ENCODE results near the gene CAMTA1. TPM values are rescaled to one million over a fixed set of nuclear protein-coding genes. Genes with fewer than 3 reads are reported as not detected.
A peak's percentile ranks its signal among the peaks of the same experiment; 100 is the strongest.

CAMTA1 gene
- total RNA-seq, 1 donor: 19.9 TPM

DNA sequence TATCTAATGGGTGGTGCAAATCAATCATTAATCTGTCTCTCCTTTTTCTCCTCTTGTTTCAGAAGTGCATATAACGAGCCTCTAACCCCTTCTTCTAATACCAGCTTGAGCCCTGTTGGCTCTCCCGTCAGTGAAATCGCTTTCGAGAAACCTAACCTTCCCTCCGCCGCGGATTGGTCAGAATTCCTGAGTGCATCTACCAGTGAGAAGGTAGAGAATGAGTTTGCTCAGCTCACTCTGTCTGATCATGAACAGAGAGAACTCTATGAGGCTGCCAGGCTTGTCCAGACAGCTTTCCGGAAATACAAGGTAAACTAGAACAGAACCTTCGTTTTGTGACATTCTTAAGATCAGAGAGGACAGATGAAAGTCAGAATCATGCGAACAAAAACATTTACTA, 960.5 kb downstream of the CAMTA1 start:
- DNase-seq (ENCODE audit: low read depth in 2 of 3, low spot score in 2 of 3): no peak

DNA sequence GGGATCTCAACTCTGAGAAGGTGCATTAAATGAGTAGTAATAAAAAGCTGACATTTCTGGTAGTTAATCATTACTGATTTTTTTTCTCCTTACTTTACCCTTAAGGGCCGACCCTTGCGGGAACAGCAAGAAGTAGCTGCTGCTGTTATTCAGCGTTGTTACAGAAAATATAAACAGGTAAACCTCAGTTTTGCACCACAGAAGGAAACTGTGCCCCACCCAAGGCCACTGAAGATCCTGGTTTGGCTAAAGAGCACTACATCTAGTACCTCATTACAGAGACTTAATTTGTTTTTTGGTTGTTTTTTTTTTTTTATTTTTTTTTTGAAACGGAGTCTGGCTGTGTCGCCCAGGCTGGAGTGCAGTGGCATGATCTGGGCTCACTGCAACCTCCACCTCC, 962.4 kb downstream of the CAMTA1 start:
- DNase-seq (ENCODE audit: low read depth in 2 of 3, low spot score in 2 of 3): no peak

DNA sequence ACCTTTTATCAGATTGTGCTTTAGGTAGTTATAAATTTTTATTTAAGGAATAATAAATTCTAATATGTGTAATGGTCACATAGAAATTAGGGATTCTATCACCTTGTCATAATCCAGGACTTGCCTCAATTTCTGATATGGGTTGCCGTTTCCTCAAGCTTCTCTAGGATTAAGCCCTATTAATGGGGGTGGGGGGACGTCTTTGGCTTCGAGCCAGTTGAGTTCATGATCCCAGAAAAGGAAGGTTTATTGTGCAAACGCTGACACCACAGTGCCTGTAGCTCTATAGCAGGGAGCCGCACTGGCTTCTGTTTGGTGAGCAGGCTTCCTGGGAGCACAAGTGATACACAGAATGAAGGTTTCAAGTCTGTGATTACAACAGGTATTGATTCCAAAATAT, 963.9 kb downstream of the CAMTA1 start:
- no peak for DNase-seq (ENCODE audit: low read depth in 2 of 3, low spot score in 2 of 3)

DNA sequence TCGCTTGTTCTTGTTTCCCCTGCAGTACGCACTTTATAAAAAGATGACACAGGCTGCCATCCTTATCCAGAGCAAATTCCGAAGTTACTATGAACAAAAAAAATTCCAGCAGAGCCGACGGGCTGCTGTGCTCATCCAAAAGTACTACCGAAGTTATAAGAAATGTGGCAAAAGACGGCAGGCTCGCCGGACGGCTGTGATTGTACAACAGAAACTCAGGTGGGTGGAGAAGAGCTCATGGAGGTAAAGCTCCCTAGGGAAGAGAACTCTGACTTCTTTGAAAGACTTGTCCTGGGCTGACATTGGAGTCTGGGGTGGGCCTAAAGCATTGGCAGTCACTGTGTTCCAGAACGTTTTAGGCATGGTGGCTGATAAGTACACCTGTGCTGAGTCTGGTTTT, 965.9 kb downstream of the CAMTA1 start:
- no peak for DNase-seq (ENCODE audit: low read depth in 2 of 3, low spot score in 2 of 3)

DNA sequence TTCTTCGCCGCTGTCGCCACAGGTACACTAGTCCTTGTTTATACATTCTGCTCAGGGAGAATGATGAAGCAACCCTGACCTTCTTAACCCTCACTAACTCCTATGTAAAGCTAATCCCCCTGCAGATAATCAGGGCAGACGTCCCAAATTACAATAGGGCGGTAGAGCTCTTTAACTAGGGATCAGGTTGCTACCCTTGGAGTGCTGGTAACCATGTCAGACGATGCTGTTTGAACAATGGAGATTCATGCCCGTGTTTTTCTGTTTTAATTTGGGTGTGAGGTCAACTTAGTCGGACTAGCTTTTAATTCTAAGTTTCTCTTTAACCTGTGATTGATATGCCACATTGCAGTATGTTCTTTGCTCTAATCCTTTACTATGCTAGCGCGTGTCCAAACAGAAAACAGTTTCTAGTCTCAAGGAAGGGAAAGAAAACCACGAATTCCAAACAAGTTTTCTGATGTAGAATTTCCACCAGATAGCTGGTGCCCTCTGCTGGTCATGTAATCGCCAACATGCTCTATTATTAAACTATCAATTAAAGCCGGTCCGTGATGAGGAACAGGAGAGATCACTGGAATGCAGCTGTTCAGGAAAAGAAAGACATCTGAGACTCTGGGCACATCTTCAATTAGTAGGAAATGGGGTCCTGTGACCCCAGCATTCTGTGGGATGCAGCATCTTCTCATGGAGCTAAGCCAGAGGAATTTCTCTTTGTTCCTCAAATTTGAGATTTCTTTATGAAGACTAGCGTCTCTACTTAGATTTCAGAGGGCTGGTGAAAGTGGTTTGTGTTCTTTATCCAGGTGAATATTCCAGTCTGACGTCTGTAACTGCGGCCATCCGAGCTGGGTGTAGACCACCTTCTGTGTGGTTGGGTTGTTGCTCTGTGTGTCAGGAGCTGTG, 967.5 kb downstream of the CAMTA1 start:
- DNase-seq (ENCODE audit: low read depth in 2 of 3, low spot score in 2 of 3): peak in 2 of 3 donors; percentile 51 to 73

DNA sequence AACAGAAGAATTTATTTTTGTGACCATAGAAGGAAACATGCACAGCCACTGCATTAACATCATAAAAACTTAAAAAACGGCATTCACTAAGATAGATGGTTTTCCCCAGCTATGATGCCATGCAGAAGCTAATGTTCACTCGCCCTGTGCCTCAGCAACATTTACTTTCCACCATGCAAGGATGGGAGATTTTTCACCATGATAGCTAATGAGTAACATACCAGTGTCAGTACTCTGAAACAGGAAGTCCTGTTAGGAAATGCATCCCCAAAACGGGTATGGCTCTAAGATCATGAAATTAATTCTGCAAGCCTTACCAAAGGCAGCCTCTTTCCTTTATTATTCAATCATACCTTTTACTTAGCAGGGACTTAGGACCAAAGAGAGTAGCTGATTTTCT, 968.4 kb downstream of the CAMTA1 start:
- DNase-seq (ENCODE audit: low read depth in 2 of 3, low spot score in 2 of 3): no peak

DNA sequence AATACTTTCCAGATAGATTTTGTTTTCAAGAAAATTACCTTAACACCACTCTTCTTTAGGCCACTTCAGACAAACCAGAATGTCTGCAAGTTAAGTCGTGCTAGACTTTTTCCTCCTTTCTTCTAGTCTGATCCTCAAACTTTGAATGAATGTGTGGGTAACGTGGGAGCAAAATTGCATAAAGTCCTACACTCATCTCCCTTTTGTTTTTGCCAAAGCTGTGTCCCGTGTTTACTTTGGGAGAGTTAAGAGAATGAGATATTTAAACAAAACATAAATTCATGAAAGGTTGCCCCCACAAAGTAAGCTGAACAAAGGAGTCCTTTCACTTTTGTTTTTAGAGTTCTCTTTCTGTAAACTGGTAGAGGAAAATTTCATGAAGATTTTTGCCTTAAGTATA, 969.0 kb downstream of the CAMTA1 start:
- no peak for DNase-seq (ENCODE audit: low read depth in 2 of 3, low spot score in 2 of 3)

DNA sequence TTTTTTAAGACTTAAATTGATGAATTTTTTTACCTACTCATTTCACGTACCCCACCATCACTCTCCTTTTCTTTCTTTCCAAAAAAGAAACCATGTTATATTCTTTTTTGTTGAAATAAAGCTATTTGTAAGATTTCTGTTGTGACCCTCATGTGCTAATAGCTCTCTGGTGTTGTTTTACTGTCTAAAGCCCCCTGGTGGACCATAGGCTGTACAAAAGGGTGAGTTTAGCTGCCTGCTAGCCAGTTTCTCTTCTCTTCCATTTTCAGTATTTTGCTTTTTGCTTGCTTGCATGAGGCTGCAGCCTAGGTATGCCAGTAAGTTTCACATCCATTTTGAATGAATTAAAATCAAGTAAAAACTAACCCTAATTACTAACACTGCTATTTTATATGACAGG, 970.2 kb downstream of the CAMTA1 start:
- DNase-seq (ENCODE audit: low read depth in 2 of 3, low spot score in 2 of 3): peak in 2 of 3 donors; percentile 41 to 77

DNA sequence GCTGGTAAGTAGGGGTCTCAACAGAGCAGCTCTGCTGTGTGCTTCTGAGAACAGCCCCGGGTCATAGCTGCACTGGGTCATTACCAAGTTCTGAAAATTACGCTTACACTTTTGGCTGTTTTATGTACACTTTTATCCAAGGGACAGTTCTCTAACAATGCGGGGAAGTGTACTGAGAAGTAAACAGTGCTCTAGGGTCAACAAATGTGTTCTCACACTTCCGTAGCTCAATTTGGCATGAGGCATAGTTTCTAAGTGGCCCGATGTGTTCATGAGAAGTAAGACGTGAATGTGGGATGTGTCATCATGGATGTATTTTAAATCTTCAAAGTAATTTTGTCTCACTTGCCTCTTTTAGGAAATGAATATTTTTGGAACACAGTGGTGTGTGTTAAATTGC, 975.0 kb downstream of the CAMTA1 start:
- no peak for DNase-seq (ENCODE audit: low read depth in 2 of 3, low spot score in 2 of 3)

DNA sequence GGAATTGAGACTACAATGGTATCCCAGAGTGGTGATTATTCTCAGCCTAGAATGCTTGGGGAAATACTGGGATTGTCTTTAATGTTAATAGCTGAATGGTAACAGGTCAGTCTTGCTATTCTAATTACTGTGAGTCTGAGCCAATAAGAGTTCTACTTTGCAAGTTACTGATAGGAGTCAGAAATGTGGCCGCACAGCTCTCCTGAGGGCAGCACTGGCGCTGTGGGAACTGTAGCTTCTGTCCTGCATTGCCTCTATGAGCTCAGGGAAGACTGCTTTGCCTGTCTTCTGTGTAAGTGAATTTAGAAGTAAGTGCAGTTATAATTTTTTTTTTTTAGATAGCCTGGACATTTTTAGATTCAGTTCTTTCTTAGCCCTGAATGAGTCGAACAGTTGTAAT, 975.8 kb downstream of the CAMTA1 start:
- no peak for DNase-seq (ENCODE audit: low read depth in 2 of 3, low spot score in 2 of 3)

DNA sequence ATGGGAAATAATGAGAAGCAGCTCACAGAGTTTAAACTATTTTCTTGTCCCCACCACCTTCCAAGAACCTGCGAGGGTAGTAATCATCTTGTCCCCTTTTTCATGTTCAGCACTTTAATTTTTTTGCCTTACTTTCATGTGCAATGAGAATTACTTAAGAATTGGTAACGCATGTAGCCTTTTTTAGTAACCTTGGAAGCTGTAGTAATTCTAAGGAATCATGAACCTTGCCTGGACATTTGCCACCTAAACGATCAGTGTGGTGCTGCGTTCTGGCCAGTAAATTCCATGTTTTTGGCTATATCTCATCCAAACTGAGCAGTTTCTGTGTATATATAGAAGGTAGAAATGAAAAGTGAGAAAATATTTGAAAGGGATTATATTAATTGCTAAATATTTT, 981.9 kb downstream of the CAMTA1 start:
- DNase-seq (ENCODE audit: low read depth in 2 of 3, low spot score in 2 of 3): no peak

DNA sequence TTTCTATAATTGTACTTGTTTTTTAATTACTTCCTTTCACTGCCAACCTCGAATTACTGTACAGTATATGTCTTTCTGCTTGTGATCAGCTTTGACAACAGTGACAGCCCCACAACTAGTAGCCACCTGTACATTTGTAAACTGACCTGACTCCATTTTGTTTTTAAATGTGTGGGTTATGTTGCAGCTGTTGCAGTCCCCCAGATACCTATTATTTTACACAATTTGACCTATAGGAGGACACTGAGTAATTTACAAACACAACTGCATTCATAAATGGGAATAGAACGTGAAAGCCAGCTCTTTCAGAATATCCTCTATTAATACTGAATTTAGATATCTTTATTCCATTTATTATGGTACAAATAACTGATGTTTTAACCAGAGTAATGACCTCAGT, 983.3 kb downstream of the CAMTA1 start:
- DNase-seq (ENCODE audit: low read depth in 2 of 3, low spot score in 2 of 3): no peak

DNA sequence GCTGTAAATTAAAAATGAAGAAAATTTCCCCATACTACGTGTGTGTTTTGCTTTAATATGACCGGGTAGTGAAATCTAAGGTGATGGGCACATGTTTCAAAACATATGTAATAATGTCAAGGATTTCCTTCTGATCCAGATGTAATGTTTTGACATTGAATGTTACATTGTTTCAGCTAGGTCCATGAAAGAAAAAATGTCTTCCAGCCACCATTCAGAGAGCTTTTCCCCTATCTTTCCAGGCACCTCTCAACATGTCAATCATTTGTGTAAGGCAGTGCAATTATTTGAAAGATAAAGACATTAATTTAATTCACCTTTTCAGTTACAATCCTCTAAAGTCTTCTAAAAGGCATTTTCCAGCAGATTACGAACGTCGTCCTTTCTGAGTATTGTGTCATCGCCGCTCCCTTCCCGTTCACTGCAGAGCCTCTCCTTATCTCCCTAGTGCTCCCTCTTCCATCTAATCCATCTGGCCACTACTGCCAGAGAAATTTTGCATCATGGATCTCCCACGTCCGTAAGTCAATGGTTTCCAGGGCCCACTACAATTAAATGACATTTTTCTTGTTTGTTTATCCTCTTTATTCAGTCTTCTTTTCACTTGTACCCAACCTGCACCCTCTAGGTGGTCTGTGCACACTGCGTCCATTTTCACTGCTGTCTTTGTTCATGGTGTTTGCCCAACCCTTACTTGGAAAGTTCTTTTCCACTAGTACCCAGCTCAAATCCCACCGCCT, 984.6 kb downstream of the CAMTA1 start:
- no peak for DNase-seq (ENCODE audit: low read depth in 2 of 3, low spot score in 2 of 3)

DNA sequence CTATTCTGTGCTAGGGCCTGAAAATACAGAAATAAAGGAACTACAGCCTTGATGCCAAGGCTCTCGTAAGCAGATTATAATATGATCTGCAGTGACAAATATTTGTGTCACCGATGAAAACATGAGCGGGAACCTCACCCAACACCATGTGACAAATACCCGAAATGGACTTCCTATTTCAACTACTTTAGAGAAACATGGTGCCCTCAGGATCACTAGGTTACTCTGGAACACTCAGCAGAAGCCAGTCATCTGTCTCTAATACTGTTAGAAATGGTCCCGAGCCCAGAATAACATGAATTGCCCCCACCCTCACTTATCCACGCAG, 985.4 kb downstream of the CAMTA1 start:
- peak in 1 of 3 donors; percentile 72 for DNase-seq (ENCODE audit: low read depth in 2 of 3, low spot score in 2 of 3)

DNA sequence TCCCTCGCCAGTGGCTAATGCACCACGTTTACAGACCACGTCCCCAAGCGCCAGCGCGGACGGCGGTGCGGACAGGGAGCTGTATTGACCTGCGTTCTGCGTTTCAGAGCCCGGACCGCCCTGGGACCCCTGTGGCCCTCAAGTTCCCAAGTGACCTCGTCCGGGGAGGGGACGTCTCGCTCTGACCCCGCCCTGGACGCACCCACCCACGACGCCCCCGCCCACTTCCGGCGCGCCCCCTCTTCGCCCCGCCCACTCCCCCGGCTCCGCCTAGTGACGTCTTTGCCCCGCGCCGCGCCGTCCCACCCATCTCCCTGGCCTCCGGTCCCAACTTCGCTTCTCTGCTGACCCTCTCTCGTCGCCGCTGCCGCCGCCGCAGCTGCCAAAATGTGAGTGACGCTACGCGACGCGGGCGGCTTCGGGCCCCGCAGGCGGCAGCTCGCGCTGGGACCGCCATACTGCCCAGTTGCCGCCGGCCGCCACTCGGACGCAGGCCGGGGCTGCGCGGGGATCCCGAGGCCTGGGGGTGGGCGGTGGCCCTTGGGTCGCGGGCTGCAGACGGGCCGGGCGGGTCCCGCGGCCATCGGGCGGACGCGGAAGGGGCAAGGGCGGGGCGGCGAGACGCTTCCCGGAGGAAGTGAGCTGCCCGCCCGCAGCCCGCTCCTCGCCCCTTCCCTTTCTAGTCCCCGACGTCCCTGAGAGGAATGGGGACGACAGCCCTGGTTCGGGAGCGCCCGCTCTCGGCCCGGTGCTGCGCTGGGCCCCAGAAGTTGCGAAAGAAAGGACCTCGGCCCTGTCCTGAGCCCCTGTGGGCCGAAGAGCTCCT, 986.0 kb downstream of the CAMTA1 start, which contains the start of gene VAMP3:
Gene VAMP3, plus strand, starts transcription at position 300 of the 826 bp plus-strand sequence. Its CDS starts 88 bp downstream, at position 388.
- DNase-seq (ENCODE audit: low read depth in 2 of 3, low spot score in 2 of 3): peak; percentile 70 to 85 (median 82)

DNA sequence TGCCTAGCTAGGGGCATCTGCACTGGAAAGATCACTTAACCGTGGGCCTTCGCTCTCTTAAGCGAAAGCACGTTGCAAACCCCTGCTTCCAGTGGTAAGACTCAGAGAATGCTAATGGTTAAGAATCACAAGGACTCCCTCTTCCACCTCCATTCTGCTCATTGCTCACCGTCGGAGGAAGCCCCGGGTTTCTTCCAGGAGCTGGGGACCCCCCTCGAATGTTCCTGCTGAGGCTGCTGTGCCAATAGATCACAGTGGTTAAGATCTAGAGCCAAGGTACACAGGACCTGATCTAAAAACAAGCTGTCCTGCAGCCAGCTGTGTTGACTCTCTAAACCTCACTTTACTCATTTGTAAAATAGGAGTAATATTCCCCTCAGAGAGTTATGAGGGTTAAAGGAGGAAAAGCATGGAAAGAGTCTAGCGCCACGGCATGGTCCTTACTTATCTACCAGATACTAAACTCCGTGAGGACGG, 986.6 kb downstream of the CAMTA1 start:
- peak in 1 of 3 donors; percentile 22 for DNase-seq (ENCODE audit: low read depth in 2 of 3, low spot score in 2 of 3)

DNA sequence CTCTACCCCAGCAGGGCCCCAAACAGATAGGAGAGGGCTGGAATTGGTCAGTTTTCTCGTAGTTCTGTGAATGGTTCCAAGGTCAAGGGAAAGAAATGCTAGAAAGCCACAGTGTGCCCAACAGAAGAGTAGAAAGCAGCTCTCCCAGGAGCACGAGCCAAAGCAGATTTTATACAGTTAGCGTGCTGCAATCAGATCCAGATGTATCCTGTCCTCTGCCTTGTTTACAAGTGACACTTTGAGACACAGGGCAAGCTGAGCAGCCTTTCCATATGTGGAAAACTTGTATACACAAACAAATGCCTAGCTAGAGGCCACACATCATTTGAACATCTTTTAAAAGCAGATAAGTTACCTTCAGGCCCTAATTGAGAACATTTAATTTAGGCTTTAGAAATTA, 992.3 kb downstream of the CAMTA1 start:
- DNase-seq (ENCODE audit: low read depth in 2 of 3, low spot score in 2 of 3): no peak

DNA sequence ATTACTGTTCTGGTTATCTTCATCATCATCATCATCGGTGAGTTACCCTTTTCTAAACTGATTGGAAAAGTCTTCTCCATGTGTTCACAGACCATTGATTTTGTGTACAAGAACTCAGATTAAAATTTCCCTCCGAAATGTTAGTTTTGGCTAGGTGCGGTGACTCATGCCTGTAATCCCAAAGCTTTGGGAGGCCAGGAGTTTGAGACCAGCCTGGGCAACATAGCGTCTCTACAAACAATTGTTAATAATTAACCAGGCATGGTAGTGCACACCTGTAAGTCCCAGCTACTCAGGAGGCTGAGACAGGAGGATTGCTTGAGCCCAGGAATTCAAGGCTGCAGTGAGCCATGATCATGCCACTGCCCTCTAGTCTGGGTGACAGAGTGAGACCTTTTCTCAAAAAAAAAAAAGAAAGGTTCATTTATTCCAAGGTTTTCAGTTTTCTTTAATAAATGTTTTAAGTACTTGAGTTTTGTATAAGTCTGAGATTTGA, 992.9 kb downstream of the CAMTA1 start:
- DNase-seq (ENCODE audit: low read depth in 2 of 3, low spot score in 2 of 3): no peak

DNA sequence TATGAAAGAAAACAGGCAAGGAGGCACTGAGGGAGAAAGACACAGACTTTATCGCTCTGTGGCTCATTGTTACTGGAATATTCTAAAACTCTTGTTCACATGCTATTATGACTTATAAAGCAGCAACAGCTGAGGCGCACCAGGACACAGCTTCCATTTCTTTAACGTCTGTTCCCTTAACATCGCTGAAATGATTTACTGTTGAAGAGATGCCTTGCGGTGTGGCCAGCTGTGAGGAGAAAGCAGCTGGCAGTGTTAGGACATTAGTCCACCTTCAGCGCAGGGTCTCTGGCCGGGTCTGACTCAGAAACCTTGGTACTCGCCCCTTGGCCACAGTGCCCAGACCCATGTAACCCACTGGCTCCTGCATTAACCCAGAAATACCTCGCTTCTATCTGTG, 995.7 kb downstream of the CAMTA1 start:
- no peak for DNase-seq (ENCODE audit: low read depth in 2 of 3, low spot score in 2 of 3)

DNA sequence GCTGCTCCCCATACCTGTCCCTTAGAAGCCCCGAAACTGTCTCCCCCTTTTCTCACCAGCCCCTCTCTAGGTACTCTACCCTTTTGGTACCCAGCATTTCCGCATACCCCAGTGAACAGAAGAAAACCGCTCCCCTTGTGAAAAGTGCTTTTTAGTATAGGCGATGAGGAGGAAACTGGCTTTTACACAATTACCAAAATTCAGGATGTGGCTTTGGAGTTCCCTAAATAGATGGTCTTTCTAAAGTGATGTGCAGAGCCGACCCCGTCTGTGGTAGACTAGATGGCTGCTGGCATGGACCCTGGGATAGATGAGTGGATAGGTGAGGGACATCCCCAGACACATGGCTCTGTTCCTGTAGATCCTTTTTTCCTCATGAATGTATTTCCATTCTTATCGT, 996.2 kb downstream of the CAMTA1 start:
- peak in 1 of 3 donors; percentile 28 for DNase-seq (ENCODE audit: low read depth in 2 of 3, low spot score in 2 of 3)
